Measurements from ENCODE around the gene SLFN5. TPM values are rescaled to one million over a fixed set of nuclear protein-coding genes. Genes with fewer than 3 reads are reported as not detected.
"Not testable (repeated sequence)": the region's sequence is repeated elsewhere in the genome, so short reads cannot be mapped to it uniquely, and the experiment has no call there.

The SLFN5 gene
- 47.7 TPM for total RNA-seq

DNA sequence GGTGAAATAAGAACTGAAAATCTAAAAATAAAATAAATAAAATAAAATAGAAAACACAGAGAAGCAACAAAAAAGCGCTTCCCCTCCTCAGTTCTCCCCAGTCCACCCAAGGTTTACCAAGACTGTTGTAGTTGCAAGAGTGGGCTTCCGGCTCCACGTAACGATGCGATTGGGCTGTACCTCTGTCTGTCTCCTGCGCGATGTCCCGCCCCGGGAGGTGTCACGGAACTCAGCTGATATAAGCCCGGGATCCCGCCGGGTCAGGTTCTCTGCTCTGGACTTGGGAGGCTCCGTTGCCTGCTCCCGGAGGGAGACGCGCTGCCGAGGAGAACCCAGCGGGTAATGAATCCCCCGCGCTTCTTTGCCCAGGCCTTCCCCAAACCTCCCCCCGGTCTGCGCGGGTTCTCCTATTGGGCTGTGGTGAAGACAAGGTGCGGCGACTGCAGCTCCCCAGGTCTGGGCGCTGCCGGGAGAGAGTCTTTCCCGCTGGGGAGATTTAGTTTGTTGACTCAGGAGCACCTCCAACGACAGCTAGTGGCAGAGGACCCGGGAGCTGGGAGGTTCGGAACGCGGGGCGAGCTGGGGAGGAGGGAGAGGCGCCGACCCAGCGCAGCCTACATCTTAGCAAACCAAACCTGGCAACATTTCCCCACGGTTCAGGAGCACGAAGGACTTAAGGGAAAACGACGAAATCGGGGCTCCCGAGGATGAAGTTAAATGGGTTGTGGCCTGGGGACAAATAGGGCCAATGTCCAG, at the start of gene SLFN5:
SLFN5 (plus strand) TSS at position 268 of the 756 bp plus-strand sequence. CDS start 15,619 bp downstream, outside the sequence.
- peak; percentile 95 for DNase-seq (ENCODE audit: low spot score)
- peak; percentile 97 for ATAC-seq
- intact Hi-C loops (cut with DNase I): no loop called here

GRCh38 chr17:35194001-35194400, 48.9 kb upstream of the SLFN5 start, which contains the start of gene SLC35G3:
SLC35G3 (minus strand) TSS chr17:35194393; CDS start chr17:35194307, 86 bp downstream.
- ATAC-seq; intact Hi-C loops (cut with DNase I); DNase-seq (ENCODE audit: low spot score): not testable (repeated sequence)

GRCh38 chr17:35195062-35195461, 47.8 kb upstream of the SLFN5 start:
- ATAC-seq; DNase-seq (ENCODE audit: low spot score); intact Hi-C loops (cut with DNase I): not testable (repeated sequence)

DNA sequence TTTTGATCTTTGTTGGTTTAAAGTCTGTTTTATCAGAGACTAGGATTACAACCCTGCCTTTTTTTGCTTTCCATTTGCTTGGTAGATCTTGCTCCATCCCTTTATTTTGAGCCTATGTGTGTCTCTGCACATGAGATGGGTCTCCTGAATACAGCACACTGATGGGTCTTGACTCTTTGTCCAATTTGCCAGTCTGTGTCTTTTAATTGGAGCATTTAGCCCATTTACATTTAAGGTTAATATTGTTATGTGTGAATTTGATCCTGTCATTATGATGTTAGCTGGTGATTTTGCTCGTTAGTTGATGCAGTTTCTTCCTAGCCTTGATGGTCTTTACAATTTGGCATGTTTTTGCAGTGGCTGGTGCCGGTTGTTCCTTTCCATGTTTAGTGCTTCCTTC, 40.3 kb upstream of the SLFN5 start:
- intact Hi-C loops (cut with DNase I); ATAC-seq; DNase-seq (ENCODE audit: low spot score): not testable (repeated sequence)

DNA sequence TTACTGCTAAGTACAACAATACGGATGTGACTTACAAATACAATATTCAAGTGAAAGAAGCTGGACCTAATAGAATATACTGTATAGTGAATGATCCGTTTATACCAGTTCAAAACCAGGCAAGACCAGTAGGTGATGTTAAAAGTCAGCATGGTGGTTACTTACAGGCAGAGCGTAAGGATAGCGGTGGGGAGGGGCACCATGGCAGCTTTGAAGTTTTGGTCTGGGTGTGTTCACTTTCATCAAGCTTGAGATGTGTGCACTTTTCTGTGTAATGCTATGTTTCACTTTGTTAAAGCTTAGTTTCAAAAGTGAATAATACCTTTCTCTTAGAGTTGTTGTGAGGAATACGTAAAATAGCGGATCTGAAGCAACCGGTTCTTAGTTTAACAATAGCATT, 32.1 kb upstream of the SLFN5 start:
- ATAC-seq: no peak
- no peak for DNase-seq (ENCODE audit: low spot score)
- intact Hi-C loops (cut with DNase I): no loop called here

- intact Hi-C loops (cut with DNase I): no loop called here
- DNase-seq (ENCODE audit: low spot score) (no peak), ATAC-seq (no peak)
Observed at GRCh38 chr17:35212668-35213067, 30.2 kb upstream of the SLFN5 start.

DNA sequence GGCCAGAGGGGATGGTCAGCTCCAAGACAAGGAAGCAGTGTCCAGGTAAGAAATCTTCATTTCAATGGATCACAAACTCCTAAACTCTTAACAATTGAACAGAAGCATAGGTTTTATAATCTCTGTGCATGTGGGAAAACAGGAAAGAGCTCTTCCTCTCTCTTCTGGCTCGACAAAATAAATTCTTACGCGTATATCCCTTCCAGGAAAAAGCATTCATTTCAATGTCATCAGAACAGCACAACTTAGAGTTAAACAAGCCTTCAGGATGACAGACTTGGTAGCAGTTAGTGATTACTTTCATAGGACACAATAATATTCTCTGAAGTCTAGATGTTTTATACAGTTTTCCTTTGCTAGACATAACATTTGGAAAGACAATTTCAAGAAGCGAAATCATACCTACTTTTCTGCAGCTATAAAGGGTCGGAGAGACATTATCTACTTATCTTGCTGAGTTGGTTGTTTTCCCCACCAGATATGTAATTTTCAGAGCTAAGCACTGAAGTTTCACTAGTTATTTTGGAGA, 29.4 kb upstream of the SLFN5 start:
- DNase-seq (ENCODE audit: low spot score) (no peak), ATAC-seq (no peak)
- intact Hi-C loops (cut with DNase I): no loop called here

DNA sequence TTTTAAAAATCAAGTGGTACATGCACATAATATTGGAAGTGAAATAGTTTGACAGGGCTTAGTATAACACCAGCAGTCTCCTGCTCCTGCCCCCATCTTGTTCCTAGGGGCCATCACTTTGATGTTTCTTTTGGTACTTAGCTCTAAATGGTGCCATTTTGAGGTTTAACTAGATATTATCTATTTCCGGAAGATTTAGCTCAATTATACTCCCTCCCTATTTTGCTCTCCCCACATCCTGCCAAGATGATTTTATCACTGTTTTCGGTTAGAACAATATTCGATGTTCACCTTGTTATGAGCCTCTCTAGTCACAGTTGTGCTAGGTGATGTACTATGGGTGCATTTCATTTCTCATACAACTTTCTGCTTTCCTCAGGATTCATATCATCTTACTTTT, 28.7 kb upstream of the SLFN5 start:
- intact Hi-C loops (cut with DNase I): no loop called here
- ATAC-seq (no peak), DNase-seq (ENCODE audit: low spot score) (no peak)

- no peak for DNase-seq (ENCODE audit: low spot score)
- intact Hi-C loops (cut with DNase I): no loop called here
- ATAC-seq: no peak
Observed at GRCh38 chr17:35214631-35215273, 28.1 kb upstream of the SLFN5 start.

DNA sequence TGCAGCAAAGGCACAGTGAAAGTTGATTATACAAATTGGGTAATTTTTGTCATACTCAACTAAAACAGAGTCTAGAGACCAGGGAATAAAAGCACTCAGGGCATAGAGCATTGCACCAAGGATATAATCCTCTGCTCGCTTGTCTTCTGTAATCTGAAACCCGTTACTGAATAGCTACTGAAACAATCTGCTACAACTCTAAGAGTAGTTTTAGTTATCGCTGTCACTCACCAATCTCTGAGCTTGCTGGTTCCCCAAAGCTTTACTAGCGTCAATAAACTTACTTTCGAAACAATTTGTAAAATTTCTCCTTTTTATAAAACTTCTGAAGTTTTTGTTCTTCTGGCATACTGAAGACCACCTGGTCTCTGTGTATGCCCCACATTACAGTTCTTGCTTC, 25.8 kb upstream of the SLFN5 start:
- intact Hi-C loops (cut with DNase I): no loop called here
- no peak for ATAC-seq

GRCh38 chr17:35218915-35219314, 24.0 kb upstream of the SLFN5 start:
- intact Hi-C loops (cut with DNase I): no loop called here
- no peak for DNase-seq (ENCODE audit: low spot score)
- ATAC-seq: no peak

More for the DNA sequence above, 25.8 kb upstream of the SLFN5 start:
- no peak for DNase-seq (ENCODE audit: low spot score)

- intact Hi-C loops (cut with DNase I): no loop called here
- DNase-seq (ENCODE audit: low spot score): no peak
- ATAC-seq: no peak
Observed at GRCh38 chr17:35222452-35222851, 20.4 kb upstream of the SLFN5 start.

GRCh38 chr17:35224436-35224835, 18.4 kb upstream of the SLFN5 start:
- intact Hi-C loops (cut with DNase I): no loop called here
- no peak for ATAC-seq
- no peak for DNase-seq (ENCODE audit: low spot score)

DNA sequence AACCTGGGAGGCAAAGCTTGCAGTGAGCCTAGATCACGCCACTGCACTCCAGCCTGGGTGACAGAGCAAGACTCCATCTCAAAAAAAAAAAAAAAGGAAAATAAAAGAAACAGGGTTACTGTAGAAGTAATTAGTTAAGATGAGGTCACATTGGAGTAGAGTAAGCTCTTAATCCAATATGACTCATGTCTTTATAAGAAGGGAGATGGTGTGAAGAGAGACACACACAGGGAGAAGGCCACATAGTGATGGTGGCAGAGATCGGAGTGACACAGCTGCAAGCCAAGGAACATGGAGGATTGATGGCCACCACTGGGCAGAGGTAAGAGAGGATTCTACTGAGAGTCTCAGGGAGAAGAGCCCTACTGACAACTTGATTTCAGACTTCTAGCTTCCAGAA, 15.3 kb upstream of the SLFN5 start:
- intact Hi-C loops (cut with DNase I): no loop called here
- DNase-seq (ENCODE audit: low spot score) (no peak), ATAC-seq (no peak)

GRCh38 chr17:35229638-35230037, 13.2 kb upstream of the SLFN5 start:
- intact Hi-C loops (cut with DNase I): no loop called here
- no peak for ATAC-seq
- no peak for DNase-seq (ENCODE audit: low spot score)

GRCh38 chr17:35234315-35234714, 8.6 kb upstream of the SLFN5 start:
- ATAC-seq; DNase-seq (ENCODE audit: low spot score); intact Hi-C loops (cut with DNase I): not testable (repeated sequence)

DNA sequence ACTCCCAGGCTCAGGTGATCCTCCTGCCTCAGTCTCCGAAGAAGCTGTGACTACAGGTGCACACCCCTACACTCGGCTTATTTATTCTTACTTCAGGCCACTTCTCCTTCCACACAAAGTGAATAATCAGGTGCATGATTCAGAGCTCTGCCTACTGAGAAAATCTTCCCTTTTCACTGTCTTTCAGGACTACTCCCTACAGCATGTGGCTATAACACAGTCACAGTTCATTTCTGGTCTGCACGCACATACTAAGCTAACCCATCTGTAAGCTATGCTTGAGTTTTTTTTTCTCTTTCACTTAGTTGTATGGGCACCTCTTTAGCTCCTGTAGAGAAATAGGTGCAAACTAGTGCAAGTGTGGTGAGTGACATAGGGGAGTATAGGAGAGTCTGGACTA, 7.6 kb upstream of the SLFN5 start:
- DNase-seq (ENCODE audit: low spot score) (no peak), ATAC-seq (no peak)
- intact Hi-C loops (cut with DNase I): no loop called here

GRCh38 chr17:35235917-35236316, 7.0 kb upstream of the SLFN5 start:
- DNase-seq (ENCODE audit: low spot score) (no peak), ATAC-seq (no peak)
- intact Hi-C loops (cut with DNase I): no loop called here

DNA sequence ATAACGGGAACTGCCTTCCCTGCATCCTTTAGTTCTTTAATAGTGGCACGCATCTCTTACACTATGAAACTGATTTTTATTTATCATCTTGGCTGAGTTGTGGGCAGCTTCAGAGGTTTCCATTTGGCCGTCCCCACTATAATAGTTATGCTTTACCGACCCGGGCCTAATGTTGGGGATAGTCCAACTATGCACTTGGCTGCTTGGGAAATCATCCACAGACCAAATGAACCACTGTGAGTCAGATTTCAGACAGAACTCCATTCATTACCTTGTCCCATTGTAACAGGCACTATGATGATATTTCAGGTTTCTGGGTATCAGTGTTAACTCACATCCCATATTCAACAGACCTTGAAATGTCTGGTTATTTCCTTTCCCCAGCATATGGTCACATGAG, 6.1 kb upstream of the SLFN5 start:
- DNase-seq (ENCODE audit: low spot score) (no peak), ATAC-seq (no peak)
- intact Hi-C loops (cut with DNase I): no loop called here

- intact Hi-C loops (cut with DNase I): no loop called here
- no peak for DNase-seq (ENCODE audit: low spot score)
- no peak for ATAC-seq
Observed at GRCh38 chr17:35238821-35239220, 4.1 kb upstream of the SLFN5 start.
